HEK293 (cell line): ENCODE results near the gene CEBPE.

ENCODE experiments used
- CTCF ChIA-PET: fragments of 350-600 bp; formaldehyde crosslinking; extraction: SDS; loops from one replicate; lab custom pipeline; 2021; ENCODE audit warnings: antibody characterized with exemption; lab: Yijun Ruan, JAX
- POLR2A ChIA-PET: fragments of 300-600 bp; formaldehyde crosslinking; extraction: SDS; loops from one replicate; lab custom pipeline; 2020; ENCODE audit warnings: antibody characterized with exemption, inconsistent platforms; lab: Yijun Ruan, JAX
- H3K27ac ChIP-seq: fragments of 200-500 bp; sonication (Bioruptor generic); 2 replicates; pipeline ENCODE4 v1.5.1; 2014; ENCODE audit warnings: low read depth, low read length, control low read depth, inconsistent platforms; ENCODE audit errors: extremely low read depth
- H3K36me3 ChIP-seq, 2 experiments: fragments of 200-500 bp in 1 of 2; sonication (Bioruptor generic) in 1 of 2; 1 replicate in 1 of 2; 2 replicates in 1 of 2; pipeline ENCODE4 v1.5.1; 2014 to 2017; ENCODE audit warnings: inconsistent platforms in 2 of 2, low read length in 2 of 2; ENCODE audit not compliant: control insufficient read depth in 2 of 2, insufficient read depth in 1 of 2
- H3K4me1 ChIP-seq: fragments of 200-500 bp; sonication (Bioruptor generic); 2 replicates; pipeline ENCODE4 v1.5.1; 2014; ENCODE audit warnings: mild to moderate bottlenecking, low read length, inconsistent platforms; ENCODE audit not compliant: control insufficient read depth, insufficient read depth
- H3K4me3 ChIP-seq: 2 replicates; pipeline ENCODE4 v1.5.1; 2011; ENCODE audit warnings: low read depth, mild to moderate bottlenecking, control low read depth, low read length, moderate library complexity
- H3K9me3 ChIP-seq: fragments of 200-500 bp; sonication (Bioruptor generic); 2 replicates; pipeline ENCODE4 v1.5.1; 2014; ENCODE audit warnings: low read depth, low read length, inconsistent platforms; ENCODE audit not compliant: control insufficient read depth, insufficient read depth
- PRDM10 ChIP-seq: fragments of 450-650 bp; formaldehyde crosslinking; IDR thresholded peaks from 2 replicates; pipeline ENCODE4 v1.5.1; 2016; ENCODE audit warnings: missing biosample characterization, missing genetic modification characterization
- PRDM6 ChIP-seq: fragments of 450-650 bp; formaldehyde crosslinking; IDR thresholded peaks from 2 replicates; pipeline ENCODE4 v1.5.1; 2017; ENCODE audit warnings: missing biosample characterization, missing genetic modification characterization
- ZBTB20 ChIP-seq: fragments of 450-650 bp; formaldehyde crosslinking; IDR thresholded peaks from 2 replicates; pipeline ENCODE4 v1.5.1; 2016; ENCODE audit warnings: missing biosample characterization, missing genetic modification characterization
- ZBTB8A ChIP-seq: fragments of 450-650 bp; formaldehyde crosslinking; IDR thresholded peaks from 2 replicates; pipeline ENCODE4 v1.5.1; 2016; ENCODE audit warnings: missing biosample characterization, missing genetic modification characterization
- ZNF423 ChIP-seq: fragments of 450-650 bp; formaldehyde crosslinking; IDR thresholded peaks from 2 replicates; pipeline ENCODE4 v1.5.1; 2016; ENCODE audit warnings: missing biosample characterization, missing genetic modification characterization
- ZNF548 ChIP-seq: fragments of 450-650 bp; formaldehyde crosslinking; IDR thresholded peaks from 2 replicates; pipeline ENCODE4 v1.5.1; 2016; ENCODE audit warnings: missing biosample characterization, missing genetic modification characterization
- ZNF776 ChIP-seq: fragments of 450-650 bp; formaldehyde crosslinking; IDR thresholded peaks from 2 replicates; pipeline ENCODE4 v1.5.0; 2017; ENCODE audit warnings: missing biosample characterization, missing genetic modification characterization, borderline replicate concordance
- ZNF792 ChIP-seq: fragments of 450-650 bp; formaldehyde crosslinking; IDR thresholded peaks from 2 replicates; pipeline ENCODE4 v1.5.1; 2016; ENCODE audit warnings: missing biosample characterization, missing genetic modification characterization
- TF ChIP-seq, protein P1 (sequence below): fragments of 450-650 bp; formaldehyde crosslinking; IDR thresholded peaks from 2 replicates; pipeline ENCODE4 v1.5.1; 2017; ENCODE audit warnings: missing biosample characterization, mild to moderate bottlenecking, missing genetic modification characterization, moderate library complexity
- TF ChIP-seq, protein P2 (sequence below): fragments of 450-650 bp; IDR thresholded peaks from 2 replicates; pipeline ENCODE4 v1.5.1; 2018; ENCODE audit warnings: missing biosample characterization, mild to moderate bottlenecking, missing genetic modification characterization

CEBPE gene

DNA sequence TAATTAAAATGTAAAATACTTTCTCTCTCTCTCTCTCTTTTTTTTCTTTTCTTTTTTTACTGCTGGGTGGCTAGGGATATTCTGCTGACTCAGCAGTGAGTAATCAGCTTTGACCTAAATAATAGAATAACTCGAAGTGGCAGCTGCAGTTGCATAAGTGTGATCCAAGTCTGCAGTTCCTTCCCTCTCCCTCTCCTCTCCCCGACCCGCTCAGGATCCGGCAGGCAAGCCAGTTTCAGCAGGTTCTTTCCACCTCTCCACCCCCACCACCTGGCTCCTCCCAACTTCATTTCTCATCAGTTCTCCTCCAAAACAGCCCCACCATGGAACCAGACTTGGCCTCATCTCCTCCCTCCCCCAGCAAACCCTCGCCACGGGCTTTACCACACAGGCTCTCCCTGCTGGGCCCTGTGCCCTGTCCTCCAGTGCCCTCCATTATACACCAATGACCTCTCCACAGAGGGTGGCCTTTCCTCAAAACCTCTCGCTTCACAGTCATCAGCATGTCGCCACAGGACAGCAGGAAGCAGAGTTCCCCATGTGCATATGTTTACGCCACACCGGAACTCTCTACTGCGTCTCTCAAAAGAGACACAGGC lies 42.0 kb upstream of the CEBPE start (continued):
- no peak for TF ChIP-seq ZNF776
- TF ChIP-seq ZBTB20 (tag by site-specific recombination) = no peak
- TF ChIP-seq, all 188 proteins: peak for 7

GRCh38 chr14:23159532-23159931 lies 40.5 kb upstream of the CEBPE start:
- H3K27ac ChIP-seq = no peak overlapping the region
- CTCF ChIA-PET = interaction anchor here (1.4 to 1.9 kb wide), 2 partner anchors 38 to 39 kb away, joined by 8 read pairs; no protein-coding TSS in a partner anchor
- no peaks in the 10 kb centered on the region for H3K36me3 ChIP-seq
- H3K4me1 ChIP-seq = peaks cover 2% of the 10 kb centered on the region; the same call in 1 of the 2 replicates
- no peak overlapping the region for H3K4me3 ChIP-seq
- no peaks in the 10 kb centered on the region for H3K9me3 ChIP-seq
- TF ChIP-seq PRDM10 (tag by site-specific recombination) = no peak
- no peak for TF ChIP-seq ZBTB8A (tag by site-specific recombination)
- TF ChIP-seq, protein P1, sequence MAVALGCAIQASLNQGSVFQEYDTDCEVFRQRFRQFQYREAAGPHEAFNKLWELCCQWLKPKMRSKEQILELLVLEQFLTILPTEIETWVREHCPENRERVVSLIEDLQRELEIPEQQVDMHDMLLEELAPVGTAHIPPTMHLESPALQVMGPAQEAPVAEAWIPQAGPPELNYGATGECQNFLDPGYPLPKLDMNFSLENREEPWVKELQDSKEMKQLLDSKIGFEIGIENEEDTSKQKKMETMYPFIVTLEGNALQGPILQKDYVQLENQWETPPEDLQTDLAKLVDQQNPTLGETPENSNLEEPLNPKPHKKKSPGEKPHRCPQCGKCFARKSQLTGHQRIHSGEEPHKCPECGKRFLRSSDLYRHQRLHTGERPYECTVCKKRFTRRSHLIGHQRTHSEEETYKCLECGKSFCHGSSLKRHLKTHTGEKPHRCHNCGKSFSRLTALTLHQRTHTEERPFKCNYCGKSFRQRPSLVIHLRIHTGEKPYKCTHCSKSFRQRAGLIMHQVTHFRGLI = no peak
- no peak for TF ChIP-seq ZNF792
- no peak for TF ChIP-seq PRDM6 (tag by site-specific recombination)
- POLR2A ChIA-PET = no interaction called here

DNA sequence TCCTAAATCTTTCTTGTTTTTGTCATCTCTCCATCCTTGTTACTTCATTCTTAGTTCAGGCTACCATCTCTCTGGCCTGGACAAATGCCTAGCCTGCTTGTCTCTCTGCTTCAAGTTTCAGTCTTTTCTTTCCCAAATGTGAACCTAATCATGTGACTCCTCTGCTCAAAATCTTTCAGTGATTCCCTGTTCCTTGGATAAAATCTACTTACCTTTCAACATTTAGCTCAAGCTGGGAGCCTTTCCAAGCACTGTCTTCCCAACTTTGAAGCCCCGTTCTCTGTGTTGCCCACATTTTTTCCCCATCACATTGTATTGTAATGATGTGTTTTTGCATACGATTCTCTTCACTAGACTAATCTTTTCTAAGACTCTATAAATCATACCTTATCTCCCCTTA lies 39.7 kb upstream of the CEBPE start:
- Histone ChIP-seq H3K9me3 (no peaks in the 10 kb centered on the region), H3K36me3 (no peaks in the 10 kb centered on the region), H3K4me1 (peaks cover 2% of the 10 kb centered on the region; the same call in 1 of the 2 replicates), H3K4me3 (no peak overlapping the region), H3K27ac (no peak overlapping the region)
- TF ChIP-seq ZNF548 (tag by site-specific recombination) (no peak), ZNF423 (tag by site-specific recombination) (no peak)
- TF ChIP-seq, protein P2, sequence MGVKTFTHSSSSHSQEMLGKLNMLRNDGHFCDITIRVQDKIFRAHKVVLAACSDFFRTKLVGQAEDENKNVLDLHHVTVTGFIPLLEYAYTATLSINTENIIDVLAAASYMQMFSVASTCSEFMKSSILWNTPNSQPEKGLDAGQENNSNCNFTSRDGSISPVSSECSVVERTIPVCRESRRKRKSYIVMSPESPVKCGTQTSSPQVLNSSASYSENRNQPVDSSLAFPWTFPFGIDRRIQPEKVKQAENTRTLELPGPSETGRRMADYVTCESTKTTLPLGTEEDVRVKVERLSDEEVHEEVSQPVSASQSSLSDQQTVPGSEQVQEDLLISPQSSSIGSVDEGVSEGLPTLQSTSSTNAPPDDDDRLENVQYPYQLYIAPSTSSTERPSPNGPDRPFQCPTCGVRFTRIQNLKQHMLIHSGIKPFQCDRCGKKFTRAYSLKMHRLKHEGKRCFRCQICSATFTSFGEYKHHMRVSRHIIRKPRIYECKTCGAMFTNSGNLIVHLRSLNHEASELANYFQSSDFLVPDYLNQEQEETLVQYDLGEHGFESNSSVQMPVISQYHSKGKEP (tag by site-specific recombination) = no peak
- POLR2A ChIA-PET = no interaction called here
- CTCF ChIA-PET = interaction anchor here (1.4 kb wide), 1 partner anchor 37 kb away, joined by 8 read pairs; no protein-coding TSS in a partner anchor
